Measurements from ENCODE around the gene GALNT13. TPM values are rescaled to one million over a fixed set of nuclear protein-coding genes. Genes with fewer than 3 reads are reported as not detected.

Gene GALNT13
- total and polyA plus RNA-seq, 2 donors from 2014 or later, result 0.57 TPM; not detected in 1

DNA sequence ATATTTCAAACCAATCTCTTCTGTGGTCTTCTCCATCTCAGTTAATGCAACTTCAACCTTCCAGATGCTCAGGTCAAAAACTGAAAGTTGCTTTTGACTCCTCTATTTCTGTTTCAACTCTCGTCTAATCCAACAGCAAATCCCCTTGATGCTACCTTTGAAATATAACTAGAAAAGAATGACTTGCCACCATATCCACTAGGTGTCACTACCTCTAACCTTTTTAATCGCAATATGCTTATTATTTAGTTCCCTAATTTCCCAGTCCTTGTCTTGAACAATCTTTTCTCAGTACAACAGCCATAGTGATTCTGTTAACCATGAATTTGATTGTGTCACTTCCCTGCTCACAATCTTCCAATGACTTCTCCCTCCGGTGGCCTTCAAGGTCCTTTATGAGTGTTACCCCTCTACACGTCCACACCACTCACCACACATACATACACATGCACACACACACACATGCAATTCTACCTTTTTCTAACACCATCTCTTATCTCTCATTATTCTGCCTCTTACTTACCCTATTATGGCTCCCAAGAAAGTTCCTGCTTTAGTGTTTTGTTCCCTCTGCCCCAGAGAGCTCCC, 581.3 kb downstream of the GALNT13 start:
- FAIRE-seq (peak; percentile 62), DNase-seq (peak in 2 of 5 donors; percentile 24 to 49)
- Histone ChIP-seq H3K27ac (ENCODE audit: low read depth in 2 of 2, low read length in 2 of 2) (no peak overlapping the region), H3K27me3 (ENCODE audit: control insufficient read depth, insufficient read depth, low read length) (no peaks in the 10 kb centered on the region), H3K4me1 (ENCODE audit: control insufficient read depth in 2 of 3, insufficient read depth in 2 of 3, low read depth in 1 of 3, low read length in 3 of 3) (no peaks in the 10 kb centered on the region), H3K9me3 (ENCODE audit: control insufficient read depth in 2 of 3, insufficient read depth in 1 of 3, low read length in 3 of 3) (no peaks in the 10 kb centered on the region), H3K4me3 (ENCODE audit: low read length in 3 of 3) (no peak overlapping the region), H3K36me3 (ENCODE audit: control insufficient read depth in 2 of 3, insufficient read depth in 3 of 3, low read length in 3 of 3) (no peaks in the 10 kb centered on the region), H3K9ac (ENCODE audit: low read length in 3 of 3) (no peak overlapping the region)
- TF ChIP-seq, protein P1, sequence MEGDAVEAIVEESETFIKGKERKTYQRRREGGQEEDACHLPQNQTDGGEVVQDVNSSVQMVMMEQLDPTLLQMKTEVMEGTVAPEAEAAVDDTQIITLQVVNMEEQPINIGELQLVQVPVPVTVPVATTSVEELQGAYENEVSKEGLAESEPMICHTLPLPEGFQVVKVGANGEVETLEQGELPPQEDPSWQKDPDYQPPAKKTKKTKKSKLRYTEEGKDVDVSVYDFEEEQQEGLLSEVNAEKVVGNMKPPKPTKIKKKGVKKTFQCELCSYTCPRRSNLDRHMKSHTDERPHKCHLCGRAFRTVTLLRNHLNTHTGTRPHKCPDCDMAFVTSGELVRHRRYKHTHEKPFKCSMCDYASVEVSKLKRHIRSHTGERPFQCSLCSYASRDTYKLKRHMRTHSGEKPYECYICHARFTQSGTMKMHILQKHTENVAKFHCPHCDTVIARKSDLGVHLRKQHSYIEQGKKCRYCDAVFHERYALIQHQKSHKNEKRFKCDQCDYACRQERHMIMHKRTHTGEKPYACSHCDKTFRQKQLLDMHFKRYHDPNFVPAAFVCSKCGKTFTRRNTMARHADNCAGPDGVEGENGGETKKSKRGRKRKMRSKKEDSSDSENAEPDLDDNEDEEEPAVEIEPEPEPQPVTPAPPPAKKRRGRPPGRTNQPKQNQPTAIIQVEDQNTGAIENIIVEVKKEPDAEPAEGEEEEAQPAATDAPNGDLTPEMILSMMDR (IDR thresholded peaks at IDR 0.05; ENCODE audit: borderline replicate concordance, extremely low read depth, insufficient read depth), result peak; percentile 35
- intact Hi-C loops (cut with DNase I), result no loop called here

DNA sequence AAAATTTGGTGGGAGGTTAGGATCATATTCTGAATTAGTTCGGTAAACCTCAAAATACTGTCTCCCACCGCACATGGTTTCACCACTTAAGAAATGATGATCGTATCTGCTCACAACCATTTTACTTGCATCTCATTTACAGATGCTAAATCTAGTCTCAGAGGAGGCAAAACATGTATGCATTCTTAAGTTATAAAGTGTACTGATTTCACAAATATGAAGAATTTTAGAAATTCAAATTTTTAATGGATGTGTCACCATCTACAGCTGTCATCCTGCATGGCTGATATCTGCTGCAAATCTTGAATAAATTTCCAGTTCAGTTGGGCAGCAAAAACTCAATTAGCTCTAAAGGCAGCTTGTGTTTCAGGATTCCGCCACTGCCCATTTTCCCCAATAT, 583.4 kb downstream of the GALNT13 start:
- no peak for DNase-seq
- no peaks in the 10 kb centered on the region for H3K9me3 ChIP-seq (ENCODE audit: control insufficient read depth in 2 of 3, insufficient read depth in 1 of 3, low read length in 3 of 3)
- no peak overlapping the region for H3K27ac ChIP-seq (ENCODE audit: low read depth in 2 of 2, low read length in 2 of 2)
- no peaks in the 10 kb centered on the region for H3K4me1 ChIP-seq (ENCODE audit: control insufficient read depth in 2 of 3, insufficient read depth in 2 of 3, low read depth in 1 of 3, low read length in 3 of 3)
- peak overlapping the region in 1 of 3 donors; percentile 2 for H3K9ac ChIP-seq (ENCODE audit: low read length in 3 of 3)
- intact Hi-C loops (cut with DNase I), result no loop called here
- no peaks in the 10 kb centered on the region for H3K27me3 ChIP-seq (ENCODE audit: control insufficient read depth, insufficient read depth, low read length)
- TF ChIP-seq, protein P1 (IDR thresholded peaks at IDR 0.05; ENCODE audit: borderline replicate concordance, extremely low read depth, insufficient read depth), result no peak
- no peak for FAIRE-seq
- peak overlapping the region; percentile 12 to 67 (median 48) for H3K4me3 ChIP-seq (ENCODE audit: low read length in 3 of 3)
- H3K36me3 ChIP-seq (ENCODE audit: control insufficient read depth in 2 of 3, insufficient read depth in 3 of 3, low read length in 3 of 3), result no peaks in the 10 kb centered on the region

GRCh38 chr2:154455866-154456265, 584.1 kb downstream of the GALNT13 start:
- no peaks in the 10 kb centered on the region for H3K27me3 ChIP-seq (ENCODE audit: control insufficient read depth, insufficient read depth, low read length)
- intact Hi-C loops (cut with DNase I), result no loop called here
- H3K36me3 ChIP-seq (ENCODE audit: control insufficient read depth in 2 of 3, insufficient read depth in 3 of 3, low read length in 3 of 3), result no peaks in the 10 kb centered on the region
- H3K27ac ChIP-seq (ENCODE audit: low read depth in 2 of 2, low read length in 2 of 2), result no peak overlapping the region
- peak overlapping the region; percentile 12 to 67 (median 48) for H3K4me3 ChIP-seq (ENCODE audit: low read length in 3 of 3)
- FAIRE-seq (peak; percentile 84), DNase-seq (peak in 1 of 5 donors; percentile 46)
- no peak overlapping the region for H3K9ac ChIP-seq (ENCODE audit: low read length in 3 of 3)
- H3K9me3 ChIP-seq (ENCODE audit: control insufficient read depth in 2 of 3, insufficient read depth in 1 of 3, low read length in 3 of 3), result no peaks in the 10 kb centered on the region
- H3K4me1 ChIP-seq (ENCODE audit: control insufficient read depth in 2 of 3, insufficient read depth in 2 of 3, low read depth in 1 of 3, low read length in 3 of 3), result no peaks in the 10 kb centered on the region
- TF ChIP-seq, protein P1 (IDR thresholded peaks at IDR 0.05; ENCODE audit: borderline replicate concordance, extremely low read depth, insufficient read depth), result no peak

DNA sequence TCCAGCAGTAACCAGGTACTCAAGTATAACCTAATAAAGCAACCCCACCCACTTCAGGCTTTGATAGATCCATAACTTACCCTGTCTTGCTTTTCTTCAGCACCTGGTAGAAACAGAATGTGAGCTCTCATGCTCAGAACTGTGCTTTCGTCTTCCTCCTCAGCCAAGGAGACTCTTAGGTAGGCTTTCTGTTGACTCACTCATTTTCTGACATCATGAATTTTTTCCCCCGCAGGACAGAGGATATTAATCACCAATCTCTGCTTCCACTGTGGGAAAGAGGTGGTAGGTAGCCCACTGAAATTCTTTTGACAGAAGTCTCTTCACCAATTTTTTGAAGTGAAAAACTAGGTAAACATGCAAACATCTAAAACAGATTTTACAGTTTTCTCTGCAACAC, 585.6 kb downstream of the GALNT13 start:
- no peaks in the 10 kb centered on the region for H3K27me3 ChIP-seq (ENCODE audit: control insufficient read depth, insufficient read depth, low read length)
- no peak for FAIRE-seq
- H3K36me3 ChIP-seq (ENCODE audit: control insufficient read depth in 2 of 3, insufficient read depth in 3 of 3, low read length in 3 of 3), result no peaks in the 10 kb centered on the region
- TF ChIP-seq, protein P1 (IDR thresholded peaks at IDR 0.05; ENCODE audit: borderline replicate concordance, extremely low read depth, insufficient read depth), result no peak
- no peak for DNase-seq
- no peak overlapping the region for H3K9ac ChIP-seq (ENCODE audit: low read length in 3 of 3)
- intact Hi-C loops (cut with DNase I), result no loop called here
- H3K9me3 ChIP-seq (ENCODE audit: control insufficient read depth in 2 of 3, insufficient read depth in 1 of 3, low read length in 3 of 3), result no peaks in the 10 kb centered on the region
- H3K4me3 ChIP-seq (ENCODE audit: low read length in 3 of 3), result no peak overlapping the region
- H3K4me1 ChIP-seq (ENCODE audit: control insufficient read depth in 2 of 3, insufficient read depth in 2 of 3, low read depth in 1 of 3, low read length in 3 of 3), result no peaks in the 10 kb centered on the region
- no peak overlapping the region for H3K27ac ChIP-seq (ENCODE audit: low read depth in 2 of 2, low read length in 2 of 2)
